CD1c-positive myeloid dendritic cell (primary cell): ENCODE results near the gene UBE2R2.

Experiments
- DNase-seq: peaks from one replicate; pipeline ENCODE4 v3.0.0-alpha.2; 2016; ENCODE audit errors: extremely low spot score

UBE2R2 gene

GRCh38 chr9:33884856-33885701 lies 68.1 kb downstream of the UBE2R2 start:
- DNase-seq, result no peak

- DNase-seq, result no peak
Observed at GRCh38 chr9:33885948-33886347, 69.0 kb downstream of the UBE2R2 start.

- no peak for DNase-seq
Observed at GRCh38 chr9:33893861-33894260, 76.9 kb downstream of the UBE2R2 start.

- DNase-seq, result no peak
Observed at GRCh38 chr9:33894316-33894715, 77.4 kb downstream of the UBE2R2 start.

- no peak for DNase-seq
Observed at GRCh38 chr9:33903157-33903780, 86.3 kb downstream of the UBE2R2 start.

GRCh38 chr9:33905137-33905536 lies 88.2 kb downstream of the UBE2R2 start:
- DNase-seq, result no peak

- no peak for DNase-seq
Observed at GRCh38 chr9:33906769-33907168, 89.8 kb downstream of the UBE2R2 start.

GRCh38 chr9:33907347-33907746 lies 90.4 kb downstream of the UBE2R2 start:
- DNase-seq, result no peak

GRCh38 chr9:33908114-33908513 lies 91.2 kb downstream of the UBE2R2 start:
- DNase-seq, result no peak

- DNase-seq, result no peak
Observed at GRCh38 chr9:33908749-33909148, 91.8 kb downstream of the UBE2R2 start.

- no peak for DNase-seq
Observed at GRCh38 chr9:33913541-33913940, 96.6 kb downstream of the UBE2R2 start.

- no peak for DNase-seq
Observed at GRCh38 chr9:33914887-33915628, 98.1 kb downstream of the UBE2R2 start.

GRCh38 chr9:33917036-33917435 lies 100.1 kb downstream of the UBE2R2 start:
- DNase-seq, result no peak

- DNase-seq, result no peak
Observed at GRCh38 chr9:33919276-33919897, 102.4 kb downstream of the UBE2R2 start.

- DNase-seq, result no peak
Observed at GRCh38 chr9:33921967-33922895, 105.3 kb downstream of the UBE2R2 start.

- DNase-seq, result no peak
Observed at GRCh38 chr9:33923079-33923478, 106.1 kb downstream of the UBE2R2 start.

- DNase-seq, result no peak
Observed at GRCh38 chr9:33923998-33924701, 107.2 kb downstream of the UBE2R2 start.

- no peak for DNase-seq
Observed at GRCh38 chr9:33924978-33925797, 108.2 kb downstream of the UBE2R2 start.

- DNase-seq, result no peak
Observed at GRCh38 chr9:33926746-33927485, 110.0 kb downstream of the UBE2R2 start.
